Activated CD4-positive, alpha-beta T cell treated with anti-CD3 and anti-CD28 coated beads, Interleukin-2, amount 10 ng/mL, durations not matched to agents 7 days and 5 days (primary cell): ENCODE data around the gene AGPAT1. TPM values are rescaled to one million over a fixed set of nuclear protein-coding genes. Genes with fewer than 3 reads are reported as not detected.

Source experiments
- CTCF ChIA-PET: fragments of 350-600 bp; sonication (Branson Sonifier 250); formaldehyde crosslinking; loops from one replicate; lab custom pipeline; 2021; ENCODE audit warnings: antibody characterized with exemption; lab: Charles Lee
- POLR2A ChIA-PET: fragments of 350-600 bp; sonication (Branson Sonifier 250); formaldehyde crosslinking; loops from one replicate; lab custom pipeline; 2021; ENCODE audit warnings: antibody characterized with exemption; lab: Charles Lee
- DNase-seq: peaks from one replicate; pipeline ENCODE4 v3.0.0-alpha.2; 2020
- H3K27ac Mint-ChIP-seq: one replicate; pipeline ENCODE4 v1.8.0; 2021; ENCODE audit warnings: mild to moderate bottlenecking, moderate library complexity, mixed read lengths
- H3K27me3 Mint-ChIP-seq: one replicate; pipeline ENCODE4 v1.8.0; 2021; ENCODE audit warnings: mixed read lengths
- H3K36me3 Mint-ChIP-seq: one replicate; pipeline ENCODE4 v1.8.0; 2021; ENCODE audit warnings: low read depth, mixed read lengths
- H3K4me1 Mint-ChIP-seq: one replicate; pipeline ENCODE4 v1.8.0; 2021; ENCODE audit warnings: mixed read lengths
- H3K4me3 Mint-ChIP-seq: one replicate; pipeline ENCODE4 v1.8.0; 2021; ENCODE audit warnings: mild to moderate bottlenecking, moderate library complexity, mixed read lengths
- H3K9me3 Mint-ChIP-seq: one replicate; pipeline ENCODE4 v1.8.0; 2021; ENCODE audit warnings: mixed read lengths
- microRNA-seq: library from miRNA; unstranded; fragments of <30 nt; microRNA quantifications from one replicate; pipeline ENCODE4 v1.2.0, GENCODE V29; 2021; ENCODE audit warnings: borderline microRNAs expressed, borderline replicate concordance
- total RNA-seq, 2 experiments: library from RNA; stranded (reverse); gene quantifications; one replicate each; pipeline ENCODE4 v1.2.3, GENCODE V29; 2021

Gene AGPAT1
- total RNA-seq, 2 experiments from 2014 or later = 47.3 to 52.0 TPM

DNA sequence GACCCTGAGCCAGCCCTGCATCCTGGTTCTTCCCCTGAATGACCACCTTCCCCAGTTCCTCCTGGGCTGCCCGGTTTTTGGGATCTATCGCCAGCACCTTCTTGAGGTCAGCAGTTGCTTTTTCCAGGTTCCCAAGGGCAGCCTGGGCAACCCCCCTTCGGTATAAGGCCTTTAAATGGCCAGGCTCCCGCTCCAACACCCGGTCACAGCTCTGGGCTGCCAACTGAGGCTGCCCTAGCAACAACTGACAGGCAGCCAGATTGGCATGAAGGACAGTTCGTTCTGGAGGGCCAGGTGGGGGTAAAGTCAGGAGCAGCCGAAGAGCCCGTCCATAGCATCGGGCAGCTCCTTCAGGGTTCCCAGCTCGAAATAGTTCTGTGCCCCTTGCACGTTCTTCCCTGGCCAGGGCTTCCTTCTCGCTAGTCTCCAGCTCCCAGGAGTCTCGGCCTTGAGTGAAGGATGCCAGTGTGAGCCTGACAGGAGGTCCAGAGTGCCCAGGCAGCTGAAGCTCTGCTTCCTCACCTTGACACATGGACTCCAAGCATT is 47.1 kb downstream of the AGPAT1 start:
- Mint-ChIP-seq H3K4me1 (peaks cover 51% of the 10 kb centered on the region), H3K9me3 (no peaks in the 10 kb centered on the region), H3K4me3 (peak overlapping the region; percentile 100), H3K36me3 (peaks cover 31% of the 10 kb centered on the region), H3K27me3 (peaks cover under 1% of the 10 kb centered on the region), H3K27ac (peak overlapping the region; percentile 98)
- ChIA-PET POLR2A (interaction anchor here (0.8 kb wide), 1 partner anchor 64 kb away, joined by 3 read pairs; no protein-coding TSS in a partner anchor), CTCF (interaction anchor here (0.5 to 2.6 kb wide), 6 partner anchors 10 to 67 kb away, joined by 3 to 20 read pairs (median 3); no protein-coding TSS in a partner anchor)
- DNase-seq = no peak

DNA sequence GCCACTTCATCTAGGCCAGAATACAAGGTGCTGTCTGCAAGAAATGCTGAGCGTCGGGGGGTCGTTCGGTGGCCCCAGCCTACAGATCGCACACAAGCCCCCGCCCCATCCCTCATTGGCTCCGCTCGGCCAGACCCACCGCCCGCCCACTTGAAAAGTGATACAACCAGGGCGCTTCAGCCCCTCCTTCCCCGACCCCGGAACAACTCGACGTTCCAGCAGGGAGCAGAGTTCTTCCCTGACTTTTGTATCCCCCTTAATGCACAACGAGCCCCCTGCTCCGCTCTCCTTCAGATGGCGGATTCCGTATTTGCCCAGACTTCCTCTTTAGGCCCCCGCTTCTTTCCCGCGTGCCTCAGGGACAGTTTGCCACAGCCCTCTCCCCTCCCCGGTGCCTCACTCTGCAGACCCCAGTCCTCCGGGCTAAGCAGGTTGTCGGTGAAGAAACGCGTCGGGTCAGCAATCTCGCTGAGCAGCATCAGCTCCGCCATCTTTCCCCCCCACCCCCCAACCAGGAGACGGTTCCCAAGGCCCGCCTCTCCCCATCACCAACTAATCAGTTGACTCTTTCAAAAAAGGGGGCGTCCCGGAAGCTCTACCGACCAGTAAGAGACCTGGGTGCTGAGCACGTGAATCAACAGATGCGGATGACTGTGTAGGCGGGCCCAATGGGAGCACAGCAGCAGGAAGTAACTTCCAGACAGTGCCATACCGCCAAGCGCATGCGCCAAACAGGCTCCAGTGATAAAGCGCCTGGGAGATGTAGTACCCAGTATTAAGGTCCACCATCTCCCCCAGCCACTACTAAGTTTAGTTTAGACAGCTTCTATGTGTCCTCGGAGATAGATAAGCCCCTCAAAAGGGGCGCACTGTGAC is 47.9 kb downstream of the AGPAT1 start, which contains the start of gene ATF6B:
Gene ATF6B (minus strand): TSS at position 530 of the 876 bp plus-strand sequence. CDS start 39 bp downstream, at position 491.
- POLR2A ChIA-PET = interaction anchor here (0.5 to 0.8 kb wide), 2 partner anchors 12 to 68 kb away, joined by 3 to 4 read pairs; no protein-coding TSS in a partner anchor
- H3K27ac Mint-ChIP-seq = peak within 1 kb of the TSS; percentile 98
- H3K36me3 Mint-ChIP-seq = peaks cover 37% of the 10 kb centered on the region
- H3K9me3 Mint-ChIP-seq = no peaks in the 10 kb centered on the region
- peak; percentile 99 for DNase-seq
- H3K4me1 Mint-ChIP-seq = peaks cover 51% of the 10 kb centered on the region
- CTCF ChIA-PET = interaction anchor here (0.6 to 2.6 kb wide), 9 partner anchors 9 to 183 kb away, joined by 3 to 20 read pairs (median 3); no protein-coding TSS in a partner anchor
- H3K27me3 Mint-ChIP-seq = no peaks in the 10 kb centered on the region
- H3K4me3 Mint-ChIP-seq = peak within 1 kb of the TSS; percentile 100

DNA sequence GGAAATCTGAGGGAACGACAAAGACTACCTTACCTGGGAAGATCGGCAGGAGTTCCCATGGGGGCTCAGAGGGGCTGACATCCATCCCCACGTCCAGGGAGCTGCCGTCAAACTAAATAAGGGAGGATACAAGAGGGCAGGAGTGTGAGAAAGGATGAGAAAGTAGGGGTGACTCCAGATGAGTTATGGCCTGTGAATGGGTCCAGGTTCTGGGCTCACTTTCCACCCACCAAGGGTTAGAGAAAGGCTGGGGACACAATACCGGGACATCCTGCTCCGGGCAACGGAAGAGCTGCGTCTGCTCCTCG is 48.5 kb downstream of the AGPAT1 start:
- POLR2A ChIA-PET = interaction anchor here (0.8 kb wide), 1 partner anchor 69 kb away, joined by 4 read pairs; no protein-coding TSS in a partner anchor
- peaks cover 40% of the 10 kb centered on the region for H3K36me3 Mint-ChIP-seq
- DNase-seq = no peak

DNA sequence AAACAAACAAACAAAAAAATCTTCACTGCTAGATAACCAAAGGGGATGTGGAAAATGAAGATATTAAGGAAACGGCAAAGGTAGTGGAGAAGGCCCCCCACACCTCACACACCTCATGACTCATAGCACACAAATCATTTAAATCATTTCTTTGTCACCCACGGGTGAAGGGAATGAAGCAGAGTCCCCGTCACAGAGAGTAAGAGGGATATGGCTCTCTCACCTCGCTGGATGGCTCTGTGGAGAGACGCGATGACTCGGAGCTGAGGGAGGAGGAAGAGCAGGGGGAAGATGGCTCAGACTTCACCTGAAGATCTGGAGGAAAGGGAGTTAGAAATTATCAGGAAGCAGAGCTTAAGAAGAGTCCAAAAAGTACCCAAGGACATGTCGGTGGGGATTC is 49.0 kb downstream of the AGPAT1 start:
- H3K27me3 Mint-ChIP-seq = no peaks in the 10 kb centered on the region
- no peak for DNase-seq
- H3K4me3 Mint-ChIP-seq = peak overlapping the region; percentile 100
- H3K4me1 Mint-ChIP-seq = peaks cover 51% of the 10 kb centered on the region
- H3K36me3 Mint-ChIP-seq = peaks cover 43% of the 10 kb centered on the region
- H3K9me3 Mint-ChIP-seq = no peaks in the 10 kb centered on the region
- POLR2A ChIA-PET = no interaction called here
- CTCF ChIA-PET = interaction anchor here (1.1 to 2.6 kb wide), 3 partner anchors 8 to 23 kb away, joined by 3 to 20 read pairs (median 7); no protein-coding TSS in a partner anchor
- peak overlapping the region; percentile 98 for H3K27ac Mint-ChIP-seq

More for the DNA sequence above, 48.5 kb downstream of the AGPAT1 start:
- Mint-ChIP-seq H3K27ac (peak overlapping the region; percentile 98), H3K9me3 (no peaks in the 10 kb centered on the region), H3K27me3 (no peaks in the 10 kb centered on the region), H3K4me3 (peak overlapping the region; percentile 100), H3K4me1 (peaks cover 51% of the 10 kb centered on the region)
- CTCF ChIA-PET = interaction anchor here (1.0 to 2.6 kb wide), 5 partner anchors 9 to 68 kb away, joined by 3 to 20 read pairs (median 5); no protein-coding TSS in a partner anchor

DNA sequence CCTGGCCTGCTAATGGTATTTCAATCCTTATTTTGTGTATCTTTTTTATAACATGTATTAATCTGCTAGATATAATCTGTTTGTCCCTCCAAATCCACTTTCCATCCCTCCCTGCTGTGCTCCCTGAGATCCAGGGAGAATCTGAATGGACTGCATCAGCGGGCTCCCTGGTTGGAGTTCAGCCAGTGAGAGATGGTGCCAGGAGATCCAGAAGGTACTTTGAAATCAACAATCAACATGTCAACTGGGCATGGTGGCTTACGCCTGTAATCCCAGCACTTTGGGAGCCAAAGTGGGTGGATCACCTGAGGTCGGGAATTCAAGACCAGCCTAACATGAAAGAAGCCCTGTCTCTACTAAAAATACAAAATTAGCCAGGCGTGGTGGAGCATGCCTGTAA is 52.2 kb downstream of the AGPAT1 start:
- CTCF ChIA-PET = no interaction called here
- no peak overlapping the region for H3K4me3 Mint-ChIP-seq
- no peak overlapping the region for H3K27ac Mint-ChIP-seq
- POLR2A ChIA-PET = no interaction called here
- peaks cover 43% of the 10 kb centered on the region for H3K4me1 Mint-ChIP-seq
- no peak for DNase-seq
- peaks cover 64% of the 10 kb centered on the region for H3K36me3 Mint-ChIP-seq
- H3K27me3 Mint-ChIP-seq = no peaks in the 10 kb centered on the region
- no peaks in the 10 kb centered on the region for H3K9me3 Mint-ChIP-seq

DNA sequence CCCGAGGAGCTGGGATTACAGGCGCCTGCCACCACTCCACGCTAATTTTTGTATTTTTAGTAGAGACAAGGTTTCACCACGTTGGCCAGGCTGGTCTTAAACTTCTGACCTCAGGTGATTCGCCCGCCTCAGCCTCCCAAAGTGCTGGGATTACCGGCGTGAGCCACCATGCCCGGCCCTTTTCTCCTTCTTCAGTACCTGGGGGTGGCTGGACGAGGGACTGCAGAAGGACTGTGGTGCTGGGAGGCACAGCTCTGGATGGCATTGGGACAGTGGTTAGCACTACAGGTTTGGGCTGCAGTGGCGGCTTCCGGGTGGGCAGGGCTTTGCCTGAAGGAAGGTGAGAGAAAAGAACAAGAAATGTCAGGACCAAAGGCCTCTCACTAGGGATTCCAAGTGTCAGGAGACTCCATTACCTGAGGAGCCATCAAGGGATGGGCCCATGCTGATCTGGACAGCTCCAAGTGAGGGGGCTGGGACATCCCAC is 55.3 kb downstream of the AGPAT1 start:
- Mint-ChIP-seq H3K4me3 (no peak overlapping the region), H3K36me3 (peaks cover 58% of the 10 kb centered on the region), H3K4me1 (peaks cover 17% of the 10 kb centered on the region), H3K27me3 (no peaks in the 10 kb centered on the region), H3K27ac (no peak overlapping the region), H3K9me3 (no peaks in the 10 kb centered on the region)
- DNase-seq = no peak
- POLR2A ChIA-PET = no interaction called here
- CTCF ChIA-PET = interaction anchor here (1.9 kb wide), 1 partner anchor 10 kb away, joined by 6 read pairs; no protein-coding TSS in a partner anchor

DNA sequence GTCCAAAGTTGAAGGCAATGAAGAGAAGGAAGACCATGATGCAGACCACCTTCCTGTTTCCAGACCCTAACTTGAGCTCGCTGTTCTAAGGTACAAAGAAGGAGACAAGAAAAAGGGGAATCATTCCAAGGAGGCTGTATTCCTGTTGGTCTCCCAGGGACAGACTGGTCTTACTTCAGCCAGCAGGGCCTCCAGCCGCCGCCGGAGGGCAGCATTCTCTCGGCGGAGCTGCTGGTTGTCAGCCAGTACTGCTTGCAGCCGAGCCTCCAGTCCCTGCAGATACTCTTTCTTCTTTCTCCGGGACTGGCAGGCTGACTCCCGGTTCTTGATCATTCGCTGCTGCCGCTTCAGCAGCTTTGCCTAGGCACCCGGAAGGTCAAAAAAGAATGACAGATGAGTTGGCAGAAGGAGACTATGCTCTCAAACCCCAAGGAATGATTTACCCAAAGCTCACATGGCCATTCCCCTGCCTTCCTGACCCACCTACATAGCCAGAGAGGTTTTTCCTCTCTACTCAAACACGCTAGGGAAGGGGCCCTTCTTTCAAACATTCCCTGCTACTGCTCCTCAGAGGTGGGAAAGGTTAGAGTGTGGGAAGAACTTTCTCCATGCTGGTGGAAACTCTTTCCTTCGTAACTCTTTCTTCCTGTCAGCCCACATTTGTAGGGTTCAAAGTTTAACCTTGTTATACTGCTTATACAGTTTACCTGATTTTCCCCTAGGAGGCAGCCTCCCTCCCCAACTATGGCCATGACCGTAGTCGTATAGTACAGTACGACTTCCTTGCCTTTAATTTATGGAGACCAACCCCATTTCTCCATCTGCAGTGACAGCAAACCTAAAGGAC is 56.9 kb downstream of the AGPAT1 start:
- peak; percentile 77 for DNase-seq
- peak overlapping the region; percentile 81 for H3K27ac Mint-ChIP-seq
- CTCF ChIA-PET = interaction anchor here (0.6 to 1.8 kb wide), 10 partner anchors 9 to 837 kb away, joined by 3 to 20 read pairs (median 4); partner anchors contain the start of genes ATF6B and FKBPL
- POLR2A ChIA-PET = no interaction called here
- H3K36me3 Mint-ChIP-seq = peaks cover 52% of the 10 kb centered on the region
- H3K9me3 Mint-ChIP-seq = no peaks in the 10 kb centered on the region
- H3K27me3 Mint-ChIP-seq = no peaks in the 10 kb centered on the region
- peaks cover 10% of the 10 kb centered on the region for H3K4me1 Mint-ChIP-seq
- no peak overlapping the region for H3K4me3 Mint-ChIP-seq

Small RNA genes within 50 kb of the gene (microRNA-seq; reads per million reads assigned to microRNA genes)
- gene MIR6721 (not detected), gene MIR6833 (0.84 reads per million)

Other genes with a start within 250 kb of the AGPAT1 start
- gene C2, start 248.4 kb downstream of the AGPAT1 start, total RNA-seq = 1 to 10 TPM in 1 of 2 experiments, under 1 TPM in 1; 0.57 to 1.3 TPM
- under 1 TPM in 1 of 2 experiments, not detected in 1; 0.37 TPM for gene CFB, start 230.0 kb downstream of the AGPAT1 start, total RNA-seq
- gene NELFE, start 217.1 kb downstream of the AGPAT1 start, total RNA-seq = 10 to 100 TPM; 65.2 to 72.3 TPM
- 100 to 1,000 TPM in 1 of 2 experiments, 10 to 100 TPM in 1; 88.0 to 101 TPM for gene SKIC2, start 216.9 kb downstream of the AGPAT1 start, total RNA-seq
- gene DXO, start 203.9 kb downstream of the AGPAT1 start, total RNA-seq = 10 to 100 TPM; 20.4 to 21.8 TPM
- 1 to 10 TPM; 3.0 to 4.2 TPM for gene C4A, start 194.0 kb downstream of the AGPAT1 start, total RNA-seq
- gene C4B, start 161.3 kb downstream of the AGPAT1 start, total RNA-seq = 1 to 10 TPM; 2.0 to 2.2 TPM
- under 1 TPM in 1 of 2 experiments, not detected in 1; 0.12 TPM for gene CYP21A2, start 137.7 kb downstream of the AGPAT1 start, total RNA-seq
- 1 to 10 TPM; 3.9 to 6.7 TPM for gene TNXB, start 66.7 kb downstream of the AGPAT1 start, total RNA-seq
- gene ATF6B, start 47.8 kb downstream of the AGPAT1 start, total RNA-seq = 100 to 1,000 TPM; 141 to 142 TPM
- 1 to 10 TPM; 6.6 to 7.8 TPM for gene FKBPL, start 45.8 kb downstream of the AGPAT1 start, total RNA-seq
- gene PRRT1, start 24.1 kb downstream of the AGPAT1 start, total RNA-seq = under 1 TPM; 0.17 to 0.23 TPM
- gene PPT2, start 21.9 kb downstream of the AGPAT1 start, total RNA-seq = 1 to 10 TPM; 8.3 to 9.2 TPM
- 1 to 10 TPM; 6.0 to 8.6 TPM for gene EGFL8, start 11.5 kb downstream of the AGPAT1 start, total RNA-seq
- 10 to 100 TPM; 39.8 to 49.7 TPM for gene RNF5, start 2.3 kb upstream of the AGPAT1 start, total RNA-seq
- 10 to 100 TPM; 45.4 to 47.1 TPM for gene AGER, start 8.2 kb upstream of the AGPAT1 start, total RNA-seq
- 10 to 100 TPM; 98.2 to 98.4 TPM for gene PBX2, start 14.1 kb upstream of the AGPAT1 start, total RNA-seq
- 100 to 1,000 TPM; 274 to 282 TPM for gene GPSM3, start 16.6 kb upstream of the AGPAT1 start, total RNA-seq
- gene NOTCH4, start 48.0 kb upstream of the AGPAT1 start, total RNA-seq = under 1 TPM; 0.20 to 0.27 TPM
- gene TSBP1, start 195.8 kb upstream of the AGPAT1 start, total RNA-seq = not detected
- gene BTNL2, start 231.1 kb upstream of the AGPAT1 start, total RNA-seq = not detected